Measurements from ENCODE around the gene PRSS33.

Gene PRSS33

GRCh38 chr16:2756288-2757015 is 30.9 kb downstream of the PRSS33 start:
- no peak for DNase-seq (ENCODE audit: low read depth)
- H3K4me3 ChIP-seq (ENCODE audit: control insufficient read depth, low read depth, low read length), result no peak overlapping the region
- no peak for TF ChIP-seq CTCF (IDR thresholded peaks at IDR 0.05; ENCODE audit: control insufficient read depth, insufficient read depth, low read depth, low read length, missing control alignments)

GRCh38 chr16:2755158-2755557 is 32.2 kb downstream of the PRSS33 start:
- peak overlapping the region; percentile 26 for H3K4me3 ChIP-seq (ENCODE audit: control insufficient read depth, low read depth, low read length)

GRCh38 chr16:2753733-2754020 is 33.7 kb downstream of the PRSS33 start:
- DNase-seq (ENCODE audit: low read depth), result no peak
- H3K4me3 ChIP-seq (ENCODE audit: control insufficient read depth, low read depth, low read length), result peak overlapping the region; percentile 69
- no peak for TF ChIP-seq CTCF (IDR thresholded peaks at IDR 0.05; ENCODE audit: control insufficient read depth, insufficient read depth, low read depth, low read length, missing control alignments)

More at GRCh38 chr16:2755158-2755557, 32.2 kb downstream of the PRSS33 start:
- no peak for DNase-seq (ENCODE audit: low read depth)
- TF ChIP-seq CTCF (IDR thresholded peaks at IDR 0.05; ENCODE audit: control insufficient read depth, insufficient read depth, low read depth, low read length, missing control alignments), result no peak

- DNase-seq (ENCODE audit: low read depth), result peak; percentile 24
- TF ChIP-seq CTCF (IDR thresholded peaks at IDR 0.05; ENCODE audit: control insufficient read depth, insufficient read depth, low read depth, low read length, missing control alignments), result no peak
- peak overlapping the region; percentile 69 for H3K4me3 ChIP-seq (ENCODE audit: control insufficient read depth, low read depth, low read length)
Measured at GRCh38 chr16:2752850-2753732, 34.3 kb downstream of the PRSS33 start.

GRCh38 chr16:2752035-2752849 is 35.1 kb downstream of the PRSS33 start, which contains the start of gene SRRM2:
TSS of gene SRRM2 (plus strand) at chr16:2752638. CDS start at chr16:2756365, 3,727 bp downstream.
- DNase-seq (ENCODE audit: low read depth), result peak; percentile 84
- H3K4me3 ChIP-seq (ENCODE audit: control insufficient read depth, low read depth, low read length), result peak within 1 kb of the TSS; percentile 69
- peak; percentile 7 for TF ChIP-seq CTCF (IDR thresholded peaks at IDR 0.05; ENCODE audit: control insufficient read depth, insufficient read depth, low read depth, low read length, missing control alignments)

GRCh38 chr16:2751577-2752034 is 35.8 kb downstream of the PRSS33 start:
- DNase-seq (ENCODE audit: low read depth), result no peak
- TF ChIP-seq CTCF (IDR thresholded peaks at IDR 0.05; ENCODE audit: control insufficient read depth, insufficient read depth, low read depth, low read length, missing control alignments), result no peak
- peak overlapping the region; percentile 69 for H3K4me3 ChIP-seq (ENCODE audit: control insufficient read depth, low read depth, low read length)

All from AG09309 (cell line).